Measurements from ENCODE around the gene KCNA3.

The KCNA3 gene

DNA sequence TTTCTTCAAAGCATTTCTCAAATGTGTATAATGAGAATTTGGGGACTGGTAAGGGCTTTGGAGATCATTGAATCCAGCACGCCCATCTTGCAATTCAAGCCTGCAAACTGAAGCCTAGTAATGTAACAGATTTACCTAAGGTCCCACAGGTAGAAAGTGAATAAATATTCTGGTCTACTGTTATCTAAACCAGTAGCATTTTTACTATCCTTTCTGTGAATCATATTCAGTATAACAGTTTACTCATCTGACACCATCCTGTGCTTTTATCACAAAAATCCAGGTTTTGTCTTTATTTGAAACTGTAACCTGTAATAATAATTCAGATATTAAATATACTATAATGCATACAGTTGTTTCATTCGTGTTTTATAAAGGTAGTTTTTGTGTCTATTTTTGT is 17.4 kb downstream of the KCNA3 start:
- peaks cover 25% of the 10 kb centered on the region for H3K27me3 Mint-ChIP-seq (ENCODE audit: low read depth)
- no peak overlapping the region for H3K27ac Mint-ChIP-seq
- no peak overlapping the region for H3K4me3 Mint-ChIP-seq

DNA sequence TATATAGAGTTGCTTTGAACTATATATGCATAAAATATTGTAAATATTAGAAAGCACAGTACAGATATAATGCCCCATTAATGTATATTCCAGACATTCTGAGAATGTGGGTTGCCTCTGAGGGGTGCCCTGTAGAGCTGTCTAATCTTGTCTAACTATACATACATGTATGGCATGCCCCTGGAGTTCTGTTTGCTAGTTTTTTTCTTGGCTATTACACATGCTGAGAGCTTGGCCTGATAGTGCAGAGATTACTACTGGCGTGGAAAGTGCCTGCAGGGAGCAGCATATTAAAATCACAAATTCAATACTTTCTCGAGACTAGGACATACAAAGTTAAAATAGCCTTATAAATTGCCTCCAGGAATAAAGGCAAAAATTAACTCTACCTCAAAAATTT is 24.1 kb downstream of the KCNA3 start:
- Mint-ChIP-seq H3K4me1 (no peaks in the 10 kb centered on the region), H3K4me3 (no peak overlapping the region), H3K9me3 (no peaks in the 10 kb centered on the region), H3K36me3 (ENCODE audit: low read depth) (no peaks in the 10 kb centered on the region), H3K27ac (no peak overlapping the region), H3K27me3 (ENCODE audit: low read depth) (peaks cover 14% of the 10 kb centered on the region)
- TF ChIP-seq, protein P1, sequence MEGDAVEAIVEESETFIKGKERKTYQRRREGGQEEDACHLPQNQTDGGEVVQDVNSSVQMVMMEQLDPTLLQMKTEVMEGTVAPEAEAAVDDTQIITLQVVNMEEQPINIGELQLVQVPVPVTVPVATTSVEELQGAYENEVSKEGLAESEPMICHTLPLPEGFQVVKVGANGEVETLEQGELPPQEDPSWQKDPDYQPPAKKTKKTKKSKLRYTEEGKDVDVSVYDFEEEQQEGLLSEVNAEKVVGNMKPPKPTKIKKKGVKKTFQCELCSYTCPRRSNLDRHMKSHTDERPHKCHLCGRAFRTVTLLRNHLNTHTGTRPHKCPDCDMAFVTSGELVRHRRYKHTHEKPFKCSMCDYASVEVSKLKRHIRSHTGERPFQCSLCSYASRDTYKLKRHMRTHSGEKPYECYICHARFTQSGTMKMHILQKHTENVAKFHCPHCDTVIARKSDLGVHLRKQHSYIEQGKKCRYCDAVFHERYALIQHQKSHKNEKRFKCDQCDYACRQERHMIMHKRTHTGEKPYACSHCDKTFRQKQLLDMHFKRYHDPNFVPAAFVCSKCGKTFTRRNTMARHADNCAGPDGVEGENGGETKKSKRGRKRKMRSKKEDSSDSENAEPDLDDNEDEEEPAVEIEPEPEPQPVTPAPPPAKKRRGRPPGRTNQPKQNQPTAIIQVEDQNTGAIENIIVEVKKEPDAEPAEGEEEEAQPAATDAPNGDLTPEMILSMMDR (IDR thresholded peaks at IDR 0.05; ENCODE audit: unreplicated experiment in 3 of 3): no peak

More for the DNA sequence above, 17.4 kb downstream of the KCNA3 start:
- TF ChIP-seq, protein P1 (IDR thresholded peaks at IDR 0.05; ENCODE audit: unreplicated experiment in 3 of 3): no peak
- no peaks in the 10 kb centered on the region for H3K4me1 Mint-ChIP-seq
- H3K9me3 Mint-ChIP-seq: no peaks in the 10 kb centered on the region
- H3K36me3 Mint-ChIP-seq (ENCODE audit: low read depth): no peaks in the 10 kb centered on the region

DNA sequence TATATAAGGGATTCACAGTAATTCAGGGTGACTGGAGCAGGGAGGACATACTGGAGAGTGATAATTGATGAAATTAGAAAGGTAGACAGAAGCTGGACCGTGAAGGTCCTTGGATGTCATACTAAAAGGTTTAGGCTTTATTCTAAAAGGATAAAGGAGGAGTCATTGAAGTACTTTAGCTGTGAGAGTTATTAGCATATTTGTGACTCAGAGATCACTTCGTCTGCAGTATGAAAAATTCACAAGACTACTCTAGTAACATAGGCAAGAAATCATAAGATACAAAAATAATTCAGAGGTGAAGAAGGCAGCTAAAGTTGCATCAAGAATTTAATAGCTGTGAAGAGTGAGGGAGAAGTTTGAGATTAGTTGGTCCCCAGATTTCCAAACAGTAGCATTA is 26.3 kb downstream of the KCNA3 start:
- Mint-ChIP-seq H3K36me3 (ENCODE audit: low read depth) (no peaks in the 10 kb centered on the region), H3K27ac (no peak overlapping the region), H3K4me1 (no peaks in the 10 kb centered on the region), H3K4me3 (no peak overlapping the region), H3K9me3 (no peaks in the 10 kb centered on the region), H3K27me3 (ENCODE audit: low read depth) (peaks cover 10% of the 10 kb centered on the region)
- TF ChIP-seq, protein P1 (IDR thresholded peaks at IDR 0.05; ENCODE audit: unreplicated experiment in 3 of 3): no peak

DNA sequence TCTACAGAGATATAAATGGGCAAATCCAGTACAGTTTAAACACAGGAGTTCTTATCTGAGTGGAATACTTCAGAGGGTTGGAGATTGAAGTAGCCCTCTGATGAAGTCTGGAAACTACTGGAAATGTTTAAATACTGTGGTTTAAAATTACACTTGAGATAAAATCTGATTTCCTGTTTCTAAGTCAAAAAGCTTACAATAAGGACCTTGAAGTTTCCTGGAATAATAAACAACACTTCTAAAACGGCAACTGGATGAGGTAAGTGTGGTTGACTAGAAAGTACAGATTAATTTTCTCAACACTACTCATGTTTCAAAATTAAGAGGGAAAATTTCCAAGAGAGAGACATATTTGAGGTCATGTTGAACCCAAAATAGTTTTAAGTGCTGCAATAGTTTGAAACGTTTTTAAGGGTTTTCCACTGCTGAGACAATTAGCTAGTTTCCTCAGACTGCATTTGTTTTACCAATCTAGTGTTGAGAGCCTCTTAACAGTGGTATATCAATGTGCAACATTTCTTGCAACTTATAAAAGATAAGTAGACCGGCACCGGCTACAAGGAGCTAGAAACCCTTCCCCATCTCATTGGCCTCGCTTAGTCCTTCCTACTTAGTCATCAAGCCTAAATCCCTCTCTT is 27.4 kb downstream of the KCNA3 start:
- TF ChIP-seq, protein P1 (IDR thresholded peaks at IDR 0.05; ENCODE audit: unreplicated experiment in 3 of 3): no peak
- Mint-ChIP-seq H3K36me3 (ENCODE audit: low read depth) (no peaks in the 10 kb centered on the region), H3K27ac (no peak overlapping the region), H3K4me1 (no peaks in the 10 kb centered on the region), H3K9me3 (no peaks in the 10 kb centered on the region), H3K27me3 (ENCODE audit: low read depth) (peaks cover 10% of the 10 kb centered on the region), H3K4me3 (no peak overlapping the region)

DNA sequence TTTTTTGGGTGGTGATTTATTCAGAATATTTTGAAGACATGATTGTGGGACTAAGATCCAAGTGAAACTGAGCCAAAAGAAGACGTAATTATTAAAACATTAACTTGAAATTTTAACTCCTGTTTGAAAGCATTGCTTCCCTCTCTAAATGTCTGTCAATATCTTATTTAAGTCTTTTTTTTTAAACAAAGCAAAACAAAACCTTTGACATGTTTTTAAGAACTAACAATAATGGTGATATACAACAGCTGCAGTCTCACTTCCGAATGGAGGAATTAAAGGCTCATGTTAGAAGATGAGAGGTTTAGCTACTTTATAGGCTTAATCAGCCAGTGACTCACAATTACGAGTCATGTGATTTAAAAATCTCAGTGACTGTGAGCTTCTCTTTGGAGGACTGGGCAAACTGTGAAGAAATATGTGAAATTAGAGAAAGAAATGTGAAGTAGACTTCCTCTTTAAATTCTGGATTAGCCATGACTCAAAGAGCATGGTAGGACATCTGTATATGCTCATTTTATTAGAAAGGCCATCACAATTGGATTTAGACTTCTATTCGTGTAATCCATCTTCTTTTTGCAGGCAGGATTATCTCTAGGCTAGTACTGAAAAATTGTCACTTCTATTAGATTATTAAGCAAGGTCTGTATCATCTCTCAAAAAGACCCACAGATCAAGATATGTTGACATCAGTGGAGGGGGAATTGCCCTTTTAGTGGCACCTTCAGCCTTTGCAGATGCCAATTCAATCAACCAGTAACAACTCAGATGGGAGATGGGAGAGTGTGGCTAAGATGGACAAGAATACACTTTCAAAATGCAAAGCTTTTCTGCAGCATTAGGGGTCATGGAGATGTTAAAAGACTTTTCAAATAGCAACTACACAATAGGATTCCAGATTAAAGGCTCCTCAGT is 28.7 kb downstream of the KCNA3 start:
- H3K4me1 Mint-ChIP-seq: no peaks in the 10 kb centered on the region

More for the DNA sequence above, 28.7 kb downstream of the KCNA3 start:
- Mint-ChIP-seq H3K27ac (no peak overlapping the region), H3K9me3 (no peaks in the 10 kb centered on the region), H3K27me3 (ENCODE audit: low read depth) (peaks cover 6% of the 10 kb centered on the region), H3K4me3 (no peak overlapping the region), H3K36me3 (ENCODE audit: low read depth) (no peaks in the 10 kb centered on the region)
- TF ChIP-seq, protein P1 (IDR thresholded peaks at IDR 0.05; ENCODE audit: unreplicated experiment in 3 of 3): no peak
